A549 (cell line): Measurements from ENCODE around the gene FAM20C. TPM values are rescaled to one million over a fixed set of nuclear protein-coding genes. Genes with fewer than 3 reads are reported as not detected.

Source experiments
- ATAC-seq, 2 experiments: fragments of 200-7000 bp in 1 of 2; fragments of >200 bp in 1 of 2; cut with Nextera tagmentation in 1 of 2; cut with Tn5 transposase in 1 of 2; 3 replicates each; pipeline versions ENCODE4 v1.8.0 to v1.9.1; 2018 to 2020; ENCODE audit warnings: mild to moderate bottlenecking in 1 of 2, moderate library complexity in 1 of 2
- CTCF ChIA-PET: fragments of 300-600 bp; sonication (Branson Sonifier 250); formaldehyde crosslinking; extraction: SDS; loops from one replicate; lab custom pipeline; 2021; ENCODE audit warnings: antibody characterized with exemption, inconsistent platforms; lab: Yijun Ruan, JAX
- POLR2A ChIA-PET: fragments of 350-600 bp; formaldehyde crosslinking; extraction: SDS; loops from one replicate; lab custom pipeline; 2021; ENCODE audit warnings: antibody characterized with exemption, inconsistent platforms; lab: Yijun Ruan, JAX
- DNase-seq, 2 experiments: peaks; one replicate each; pipeline versions ENCODE4 v3.0.0 to v3.0.0-alpha.2; 2011 to 2016; ENCODE audit warnings: low read depth in 1 of 2, low spot score in 1 of 2
- FAIRE-seq: peaks from 2 replicates; lab custom pipeline; 2011; peaks lifted over from hg19 to GRCh38; lab: Jason Lieb, UNC
- H3K27ac ChIP-seq, 2 experiments: fragments of >200 bp; sonication (Bioruptor Twin); formaldehyde crosslinking; 3 replicates each; pipeline ENCODE4 v1.5.1; 2016 to 2017
- H3K4me1 ChIP-seq: fragments of >200 bp; sonication (Bioruptor Twin); formaldehyde crosslinking; 3 replicates; pipeline ENCODE4 v1.6.1; 2016
- H3K4me2 ChIP-seq: fragments of >200 bp; sonication (Bioruptor Twin); formaldehyde crosslinking; 3 replicates; pipeline ENCODE4 v1.6.1; 2016
- H3K4me3 ChIP-seq: fragments of >200 bp; sonication (Bioruptor Twin); formaldehyde crosslinking; 3 replicates; pipeline ENCODE4 v1.5.1; 2016
- H3K9me3 ChIP-seq: fragments of >200 bp; sonication (Bioruptor Twin); formaldehyde crosslinking; 3 replicates; pipeline ENCODE4 v1.6.1; 2016
- ATOH8 ChIP-seq: fragments of 250-450 bp; sonication (Bioruptor Pico); IDR thresholded peaks from 2 replicates; pipeline ENCODE4 v1.5.0; 2020; ENCODE audit warnings: low read depth, mild to moderate bottlenecking, moderate library complexity
- CBX2 ChIP-seq: fragments of 200-600 bp; sonication (generic); IDR thresholded peaks from 2 replicates; pipeline ENCODE4 v1.6.1; 2016; ENCODE audit warnings: low read depth, mild to moderate bottlenecking, borderline replicate concordance
- CBX8 ChIP-seq: fragments of 200-600 bp; sonication (generic); IDR thresholded peaks from 2 replicates; pipeline ENCODE4 v1.6.1; 2016
- EHF ChIP-seq: fragments of 250-450 bp; sonication (Bioruptor Pico); IDR thresholded peaks from 2 replicates; pipeline ENCODE4 v1.5.0; 2020; ENCODE audit warnings: mild to moderate bottlenecking
- EP300 ChIP-seq, 2 experiments: fragments of >200 bp; sonication (Bioruptor Twin); formaldehyde crosslinking; IDR thresholded peaks; 2 replicates in 1 of 2; 3 replicates in 1 of 2; pipeline ENCODE4 v1.6.1; 2016 to 2017
- ESRRA ChIP-seq: fragments of 150-350 bp; IDR thresholded peaks from 2 replicates; pipeline ENCODE4 v1.6.1; 2014; ENCODE audit warnings: mild to moderate bottlenecking, low read length, borderline replicate concordance
- FOSL2 ChIP-seq, 2 experiments: fragments of 450-650 bp in 1 of 2; fragments of >200 bp in 1 of 2; sonication (Bioruptor Twin) in 1 of 2; formaldehyde crosslinking; IDR thresholded peaks; 2 replicates each; pipeline versions ENCODE4 v1.5.0 to v1.6.1; 2016 to 2020; ENCODE audit warnings: mild to moderate bottlenecking in 1 of 2, moderate library complexity in 1 of 2
- GATA3 ChIP-seq: IDR thresholded peaks from 2 replicates; pipeline ENCODE4 v1.6.1; 2012; ENCODE audit warnings: borderline replicate concordance
- HOXA7 ChIP-seq: fragments of 250-450 bp; sonication (Bioruptor Pico); IDR thresholded peaks from 2 replicates; pipeline ENCODE4 v1.5.0; 2020; ENCODE audit warnings: mild to moderate bottlenecking, moderate library complexity
- JUN ChIP-seq, 2 experiments: fragments of >200 bp; sonication (Bioruptor Twin); formaldehyde crosslinking; IDR thresholded peaks; 2 replicates in 1 of 2; 3 replicates in 1 of 2; pipeline ENCODE4 v1.6.1; 2016 to 2017
- KDM5A ChIP-seq: fragments of 200-600 bp; sonication (generic); IDR thresholded peaks from 2 replicates; pipeline ENCODE4 v1.6.1; 2016; ENCODE audit warnings: antibody characterized with exemption, mild to moderate bottlenecking
- MAFK ChIP-seq: fragments of 450-650 bp; IDR thresholded peaks from 2 replicates; pipeline ENCODE4 v1.6.1; 2014; ENCODE audit not compliant: partially characterized antibody
- MAZ ChIP-seq: fragments of 150-350 bp; IDR thresholded peaks from 2 replicates; pipeline ENCODE4 v1.6.1; 2014; ENCODE audit warnings: antibody characterized with exemption, low read depth, low read length, borderline replicate concordance
- NFE2L2 ChIP-seq: fragments of 150-350 bp; conservative IDR thresholded peaks from 2 replicates; pipeline ENCODE4 v1.6.1; 2014; ENCODE audit warnings: low read length
- NPAS2 ChIP-seq: fragments of 250-450 bp; sonication (Bioruptor Pico); IDR thresholded peaks from 2 replicates; pipeline ENCODE4 v1.8.0; 2022; ENCODE audit warnings: mild to moderate bottlenecking, moderate library complexity, borderline replicate concordance
- POLR2A ChIP-seq: IDR thresholded peaks from 2 replicates; pipeline ENCODE4 v1.6.1; 2012; ENCODE audit warnings: mild to moderate bottlenecking, low read length
- POLR2AphosphoS2 ChIP-seq: conservative IDR thresholded peaks from 2 replicates; pipeline ENCODE4 v1.6.1; 2012; ENCODE audit warnings: low read length, improper control_type of control experiment, inconsistent platforms
- REST ChIP-seq: fragments of 200-600 bp; sonication (generic); IDR thresholded peaks from 2 replicates; pipeline ENCODE4 v1.6.1; 2016; ENCODE audit warnings: antibody characterized with exemption, mild to moderate bottlenecking, moderate library complexity
- SMC3 ChIP-seq: fragments of >200 bp; sonication (Bioruptor Twin); formaldehyde crosslinking; IDR thresholded peaks from 3 replicates; pipeline ENCODE4 v1.6.1; 2018; ENCODE audit warnings: inconsistent platforms
- TFCP2L1 ChIP-seq: fragments of 250-450 bp; sonication (Bioruptor Pico); IDR thresholded peaks from 2 replicates; pipeline ENCODE4 v1.5.0; 2021; ENCODE audit warnings: mild to moderate bottlenecking
- TP53 ChIP-seq: fragments of 250-450 bp; sonication (Bioruptor Pico); IDR thresholded peaks from 2 replicates; pipeline ENCODE4 v1.5.0; 2021; ENCODE audit warnings: mild to moderate bottlenecking, moderate library complexity
- USF2 ChIP-seq: fragments of 450-650 bp; IDR thresholded peaks from 2 replicates; pipeline ENCODE4 v1.6.1; 2014; ENCODE audit warnings: antibody characterized with exemption
- ZC3H11A ChIP-seq: fragments of 450-650 bp; IDR thresholded peaks from 2 replicates; pipeline ENCODE4 v1.6.1; 2014; ENCODE audit warnings: antibody characterized with exemption, mild to moderate bottlenecking
- ZFP36 ChIP-seq: fragments of 450-650 bp; IDR thresholded peaks from 2 replicates; pipeline ENCODE4 v1.6.1; 2014; ENCODE audit warnings: borderline replicate concordance; ENCODE audit not compliant: partially characterized antibody
- ZNF302 ChIP-seq: fragments of 250-450 bp; sonication (Bioruptor Pico); IDR thresholded peaks from 2 replicates; pipeline ENCODE4 v1.9.0; 2021; ENCODE audit warnings: inconsistent platforms, mild to moderate bottlenecking, moderate library complexity
- WGBS: methylation state at CpG from one replicate; pipeline ENCODE4 v1.1.6; 2017; ENCODE audit errors: missing lambda C conversion rate; 5-methylcytosine and 5-hydroxymethylcytosine counted together
- polyA plus RNA-seq, 4 experiments: library from polyadenylated mRNA; depleted of rRNA in 3 of 4; stranded (reverse); fragments of >200 nt; fragmentation: RNase III in 1 of 4; extraction: RNeasy Plus Mini Kit Qiagen cat#74134 plus additional on column Dnase treatment in 1 of 4; gene quantifications; 2 replicates in 3 of 4; 3 replicates in 1 of 4; pipeline ENCODE4 v1.2.3, GENCODE V29; 2011 to 2017
- TF ChIP-seq, protein P1 (sequence below): fragments of >200 bp; sonication (Bioruptor Twin); formaldehyde crosslinking; IDR thresholded peaks from 3 replicates; pipeline ENCODE4 v1.5.1; 2016
- TF ChIP-seq, protein P2 (sequence below): fragments of 250-450 bp; sonication (Bioruptor Pico); IDR thresholded peaks from 2 replicates; pipeline ENCODE4 v1.5.0; 2021; ENCODE audit warnings: mild to moderate bottlenecking, moderate library complexity, borderline replicate concordance
- TF ChIP-seq, protein P3 (sequence below): fragments of 150-350 bp; IDR thresholded peaks from 2 replicates; pipeline ENCODE4 v1.6.1; 2014; ENCODE audit warnings: low read depth, mild to moderate bottlenecking, low read length

The FAM20C gene
- polyA plus RNA-seq, 2 of the 4 experiments (the other 2 are of a cell fraction) = 5.6 to 20.3 TPM

- CTCF ChIA-PET = interaction anchor here (0.7 to 1.8 kb wide), 3 partner anchors 11 to 17 kb away, joined by 3 to 5 read pairs (median 3); partner anchors contain the start of gene FAM20C
- FAIRE-seq = no peak
- POLR2A ChIA-PET = no interaction called here
Measured at GRCh38 chr7:209906-210305, 17.5 kb downstream of the FAM20C start.

GRCh38 chr7:210401-210925, 18.1 kb downstream of the FAM20C start:
- no peaks in the 10 kb centered on the region for H3K9me3 ChIP-seq
- no peak overlapping the region for H3K4me3 ChIP-seq
- no peak overlapping the region for H3K27ac ChIP-seq
- peaks cover 11% of the 10 kb centered on the region for H3K4me1 ChIP-seq
- FAIRE-seq = no peak
- POLR2A ChIA-PET = no interaction called here
- 89% methylated on average over 29 of the region's 31 CpGs for WGBS
- ATAC-seq = no peak
- no peak for DNase-seq
- CTCF ChIA-PET = interaction anchor here (1.1 to 1.8 kb wide), 2 partner anchors 10 to 18 kb away, joined by 3 to 5 read pairs; partner anchors contain the start of gene FAM20C
- no peak overlapping the region for H3K4me2 ChIP-seq
- TF ChIP-seq FOSL2 (IDR thresholded peaks at IDR 0.05) (no peak), FOSL2 (CRISPR knock-in tag; IDR thresholded peaks at IDR 0.05) (no peak), KDM5A (no peak), REST (no peak), USF2 (no peak), NFE2L2 (no peak), TP53 (CRISPR knock-in tag) (no peak), ESRRA (no peak), MAFK (no peak), MAZ (no peak), CBX8 (no peak), NPAS2 (CRISPR knock-in tag) (no peak)
- TF ChIP-seq, protein P1, sequence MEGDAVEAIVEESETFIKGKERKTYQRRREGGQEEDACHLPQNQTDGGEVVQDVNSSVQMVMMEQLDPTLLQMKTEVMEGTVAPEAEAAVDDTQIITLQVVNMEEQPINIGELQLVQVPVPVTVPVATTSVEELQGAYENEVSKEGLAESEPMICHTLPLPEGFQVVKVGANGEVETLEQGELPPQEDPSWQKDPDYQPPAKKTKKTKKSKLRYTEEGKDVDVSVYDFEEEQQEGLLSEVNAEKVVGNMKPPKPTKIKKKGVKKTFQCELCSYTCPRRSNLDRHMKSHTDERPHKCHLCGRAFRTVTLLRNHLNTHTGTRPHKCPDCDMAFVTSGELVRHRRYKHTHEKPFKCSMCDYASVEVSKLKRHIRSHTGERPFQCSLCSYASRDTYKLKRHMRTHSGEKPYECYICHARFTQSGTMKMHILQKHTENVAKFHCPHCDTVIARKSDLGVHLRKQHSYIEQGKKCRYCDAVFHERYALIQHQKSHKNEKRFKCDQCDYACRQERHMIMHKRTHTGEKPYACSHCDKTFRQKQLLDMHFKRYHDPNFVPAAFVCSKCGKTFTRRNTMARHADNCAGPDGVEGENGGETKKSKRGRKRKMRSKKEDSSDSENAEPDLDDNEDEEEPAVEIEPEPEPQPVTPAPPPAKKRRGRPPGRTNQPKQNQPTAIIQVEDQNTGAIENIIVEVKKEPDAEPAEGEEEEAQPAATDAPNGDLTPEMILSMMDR = no peak
- TF ChIP-seq, protein P2, sequence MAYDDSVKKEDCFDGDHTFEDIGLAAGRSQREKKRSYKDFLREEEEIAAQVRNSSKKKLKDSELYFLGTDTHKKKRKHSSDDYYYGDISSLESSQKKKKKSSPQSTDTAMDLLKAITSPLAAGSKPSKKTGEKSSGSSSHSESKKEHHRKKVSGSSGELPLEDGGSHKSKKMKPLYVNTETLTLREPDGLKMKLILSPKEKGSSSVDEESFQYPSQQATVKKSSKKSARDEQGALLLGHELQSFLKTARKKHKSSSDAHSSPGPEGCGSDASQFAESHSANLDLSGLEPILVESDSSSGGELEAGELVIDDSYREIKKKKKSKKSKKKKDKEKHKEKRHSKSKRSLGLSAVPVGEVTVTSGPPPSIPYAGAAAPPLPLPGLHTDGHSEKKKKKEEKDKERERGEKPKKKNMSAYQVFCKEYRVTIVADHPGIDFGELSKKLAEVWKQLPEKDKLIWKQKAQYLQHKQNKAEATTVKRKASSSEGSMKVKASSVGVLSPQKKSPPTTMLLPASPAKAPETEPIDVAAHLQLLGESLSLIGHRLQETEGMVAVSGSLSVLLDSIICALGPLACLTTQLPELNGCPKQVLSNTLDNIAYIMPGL (CRISPR knock-in tag) = no peak

More at GRCh38 chr7:209906-210305, 17.5 kb downstream of the FAM20C start:
- H3K9me3 ChIP-seq = 0 out of 3 replicates have a peak, but pooled peaks cover 5% of the 10 kb centered on the region
- WGBS = 88% methylated on average over 21 of the region's 24 CpGs
- no peak overlapping the region for H3K4me2 ChIP-seq
- no peak overlapping the region for H3K27ac ChIP-seq
- TF ChIP-seq SMC3 = no peak
- TF ChIP-seq ZFP36 = no peak
- TF ChIP-seq ATOH8 = no peak
- TF ChIP-seq, protein P2 (CRISPR knock-in tag) = no peak
- no peak for TF ChIP-seq HOXA7 (CRISPR knock-in tag)
- no peak for TF ChIP-seq POLR2AphosphoS2
- no peak for TF ChIP-seq CBX2
- TF ChIP-seq POLR2A = no peak
- TF ChIP-seq GATA3 = no peak
- no peak for TF ChIP-seq TFCP2L1 (CRISPR knock-in tag)
- no peak for TF ChIP-seq EHF (CRISPR knock-in tag)
- no peak for TF ChIP-seq KDM5A
- TF ChIP-seq ZNF302 = no peak
- TF ChIP-seq EP300 (IDR thresholded peaks at IDR 0.05) = no peak
- TF ChIP-seq NFE2L2 = no peak
- TF ChIP-seq JUN (IDR thresholded peaks at IDR 0.05) = no peak
- TF ChIP-seq ZC3H11A = no peak
- TF ChIP-seq, protein P3, sequence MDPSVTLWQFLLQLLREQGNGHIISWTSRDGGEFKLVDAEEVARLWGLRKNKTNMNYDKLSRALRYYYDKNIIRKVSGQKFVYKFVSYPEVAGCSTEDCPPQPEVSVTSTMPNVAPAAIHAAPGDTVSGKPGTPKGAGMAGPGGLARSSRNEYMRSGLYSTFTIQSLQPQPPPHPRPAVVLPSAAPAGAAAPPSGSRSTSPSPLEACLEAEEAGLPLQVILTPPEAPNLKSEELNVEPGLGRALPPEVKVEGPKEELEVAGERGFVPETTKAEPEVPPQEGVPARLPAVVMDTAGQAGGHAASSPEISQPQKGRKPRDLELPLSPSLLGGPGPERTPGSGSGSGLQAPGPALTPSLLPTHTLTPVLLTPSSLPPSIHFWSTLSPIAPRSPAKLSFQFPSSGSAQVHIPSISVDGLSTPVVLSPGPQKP = no peak
- H3K4me1 ChIP-seq = peaks cover 8% of the 10 kb centered on the region
- DNase-seq = no peak
- ATAC-seq = no peak
- H3K4me3 ChIP-seq = no peak overlapping the region
